Measurements from ENCODE around the gene STEAP4. TPM values are rescaled to one million over a fixed set of nuclear protein-coding genes. Genes with fewer than 3 reads are reported as not detected.

The STEAP4 gene
- total RNA-seq, 2 donors from 2014 or later = 39.6 to 40.1 TPM

GRCh38 chr7:88346357-88346756, 39.7 kb upstream of the STEAP4 start:
- WGBS = 84% methylated on average over 2 of the region's 2 CpGs
- no peak overlapping the region for H3K4me3 ChIP-seq
- no peaks in the 10 kb centered on the region for H3K9me3 ChIP-seq
- no peak for TF ChIP-seq CTCF (IDR thresholded peaks at IDR 0.05)
- TF ChIP-seq POLR2AphosphoS5 (IDR thresholded peaks at IDR 0.05) = no peak
- no peak for TF ChIP-seq POLR2A (IDR thresholded peaks at IDR 0.05)
- H3K27me3 ChIP-seq (replicated peaks; ENCODE audit: insufficient read depth) = no peaks in the 10 kb centered on the region
- H3K4me1 ChIP-seq (replicated peaks) = no peaks in the 10 kb centered on the region
- intact Hi-C loops (cut with DNase I) = no loop called here
- no peak overlapping the region for H3K27ac ChIP-seq
- no peak for DNase-seq (ENCODE audit: low spot score)
- H3K36me3 ChIP-seq = no peaks in the 10 kb centered on the region

- intact Hi-C loops (cut with DNase I) = no loop called here
- no peaks in the 10 kb centered on the region for H3K27me3 ChIP-seq (replicated peaks; ENCODE audit: insufficient read depth)
- H3K36me3 ChIP-seq = no peaks in the 10 kb centered on the region
- H3K4me1 ChIP-seq (replicated peaks) = no peaks in the 10 kb centered on the region
- no peak for DNase-seq (ENCODE audit: low spot score)
- no peak for TF ChIP-seq POLR2A (IDR thresholded peaks at IDR 0.05)
- peak in 1 of 4 experiments; percentile 23 for TF ChIP-seq CTCF (IDR thresholded peaks at IDR 0.05)
- no peak overlapping the region for H3K27ac ChIP-seq
- H3K9me3 ChIP-seq = no peaks in the 10 kb centered on the region
- H3K4me3 ChIP-seq = no peak overlapping the region
- 26% methylated on average over 15 of the region's 15 CpGs for WGBS
These were observed 38.5 kb upstream of the STEAP4 start for GRCh38 chr7:88344956-88345832.

- WGBS = 90% methylated on average over 8 of the region's 8 CpGs
- no peak for DNase-seq (ENCODE audit: low spot score)
- Histone ChIP-seq H3K9me3 (no peaks in the 10 kb centered on the region), H3K27ac (no peak overlapping the region), H3K27me3 (replicated peaks; ENCODE audit: insufficient read depth) (no peaks in the 10 kb centered on the region), H3K4me3 (no peak overlapping the region), H3K4me1 (replicated peaks) (no peaks in the 10 kb centered on the region), H3K36me3 (no peaks in the 10 kb centered on the region)
- no peak for TF ChIP-seq CTCF (IDR thresholded peaks at IDR 0.05)
- TF ChIP-seq POLR2A (IDR thresholded peaks at IDR 0.05) = no peak
- no peak for TF ChIP-seq POLR2AphosphoS5 (IDR thresholded peaks at IDR 0.05)
- intact Hi-C loops (cut with DNase I) = no loop called here
These were observed 37.6 kb upstream of the STEAP4 start for GRCh38 chr7:88344271-88344670.

GRCh38 chr7:88339195-88339922, 32.7 kb upstream of the STEAP4 start:
- no peak for DNase-seq (ENCODE audit: low spot score)
- H3K36me3 ChIP-seq = no peaks in the 10 kb centered on the region
- TF ChIP-seq CTCF (IDR thresholded peaks at IDR 0.05) (no peak), POLR2AphosphoS5 (IDR thresholded peaks at IDR 0.05) (no peak), POLR2A (IDR thresholded peaks at IDR 0.05) (no peak)
- intact Hi-C loops (cut with DNase I) = no loop called here
- WGBS = 63% methylated on average over 2 of the region's 2 CpGs
- H3K4me3 ChIP-seq = no peak overlapping the region
- H3K9me3 ChIP-seq = no peaks in the 10 kb centered on the region
- H3K27ac ChIP-seq = no peak overlapping the region
- H3K4me1 ChIP-seq (replicated peaks) = no peaks in the 10 kb centered on the region
- H3K27me3 ChIP-seq (replicated peaks; ENCODE audit: insufficient read depth) = no peaks in the 10 kb centered on the region

Measured in prostate gland (tissue), 2 donors.